KOPT-K1 (cell line): Measurements from ENCODE around the gene SEMA3D.

Experiments
- H3K27ac ChIP-seq: fragments of 200-600 bp; sonication (generic); 2 replicates; pipeline ENCODE4 v1.5.1; 2016; ENCODE audit warnings: antibody characterized with exemption, mild to moderate bottlenecking, low read depth, low read length; ENCODE audit not compliant: poor library complexity, severe bottlenecking
- H3K36me3 ChIP-seq: fragments of 200-600 bp; sonication (generic); 2 replicates; pipeline ENCODE4 v1.5.1; 2017; ENCODE audit warnings: antibody characterized with exemption, mild to moderate bottlenecking, low read length, moderate library complexity; ENCODE audit not compliant: insufficient read depth
- H3K9me3 ChIP-seq: fragments of 200-600 bp; sonication (generic); 2 replicates; pipeline ENCODE4 v1.5.1; 2017; ENCODE audit warnings: antibody characterized with exemption, low read length, mild to moderate bottlenecking; ENCODE audit not compliant: insufficient read depth, poor library complexity, severe bottlenecking

Gene SEMA3D

GRCh38 chr7:85090919-85091564 is 95.8 kb downstream of the SEMA3D start:
- Histone ChIP-seq H3K27ac (no peak overlapping the region), H3K9me3 (no peaks in the 10 kb centered on the region), H3K36me3 (no peaks in the 10 kb centered on the region)

GRCh38 chr7:85090143-85090542 is 96.7 kb downstream of the SEMA3D start:
- Histone ChIP-seq H3K36me3 (no peaks in the 10 kb centered on the region), H3K27ac (no peak overlapping the region), H3K9me3 (no peaks in the 10 kb centered on the region)

- no peak overlapping the region for H3K27ac ChIP-seq
- no peaks in the 10 kb centered on the region for H3K9me3 ChIP-seq
- H3K36me3 ChIP-seq: no peaks in the 10 kb centered on the region
Measured at GRCh38 chr7:85081846-85082245, 105.0 kb downstream of the SEMA3D start.

GRCh38 chr7:85081392-85081791 is 105.5 kb downstream of the SEMA3D start:
- no peaks in the 10 kb centered on the region for H3K9me3 ChIP-seq
- H3K36me3 ChIP-seq: no peaks in the 10 kb centered on the region
- no peak overlapping the region for H3K27ac ChIP-seq

GRCh38 chr7:85079434-85079833 is 107.4 kb downstream of the SEMA3D start:
- H3K27ac ChIP-seq: no peak overlapping the region
- H3K9me3 ChIP-seq: no peaks in the 10 kb centered on the region
- H3K36me3 ChIP-seq: no peaks in the 10 kb centered on the region

- H3K36me3 ChIP-seq: no peaks in the 10 kb centered on the region
- no peaks in the 10 kb centered on the region for H3K9me3 ChIP-seq
- H3K27ac ChIP-seq: no peak overlapping the region
Measured at GRCh38 chr7:85078181-85078580, 108.7 kb downstream of the SEMA3D start.

GRCh38 chr7:85075864-85076263 is 111.0 kb downstream of the SEMA3D start:
- H3K36me3 ChIP-seq: no peaks in the 10 kb centered on the region
- no peak overlapping the region for H3K27ac ChIP-seq
- H3K9me3 ChIP-seq: no peaks in the 10 kb centered on the region

GRCh38 chr7:85074992-85075391 is 111.9 kb downstream of the SEMA3D start:
- no peaks in the 10 kb centered on the region for H3K36me3 ChIP-seq

GRCh38 chr7:85074016-85074415 is 112.8 kb downstream of the SEMA3D start:
- Histone ChIP-seq H3K27ac (no peak overlapping the region), H3K9me3 (no peaks in the 10 kb centered on the region), H3K36me3 (no peaks in the 10 kb centered on the region)

More at GRCh38 chr7:85074992-85075391, 111.9 kb downstream of the SEMA3D start:
- Histone ChIP-seq H3K27ac (no peak overlapping the region), H3K9me3 (no peaks in the 10 kb centered on the region)

- H3K9me3 ChIP-seq: no peaks in the 10 kb centered on the region
- H3K36me3 ChIP-seq: no peaks in the 10 kb centered on the region
- H3K27ac ChIP-seq: no peak overlapping the region
Measured at GRCh38 chr7:85070967-85071628, 115.8 kb downstream of the SEMA3D start.

GRCh38 chr7:85068799-85069198 is 118.1 kb downstream of the SEMA3D start:
- Histone ChIP-seq H3K36me3 (no peaks in the 10 kb centered on the region), H3K27ac (no peak overlapping the region), H3K9me3 (no peaks in the 10 kb centered on the region)

GRCh38 chr7:85067371-85067770 is 119.5 kb downstream of the SEMA3D start:
- no peaks in the 10 kb centered on the region for H3K36me3 ChIP-seq
- no peak overlapping the region for H3K27ac ChIP-seq
- H3K9me3 ChIP-seq: no peaks in the 10 kb centered on the region

- Histone ChIP-seq H3K9me3 (no peaks in the 10 kb centered on the region), H3K36me3 (no peaks in the 10 kb centered on the region), H3K27ac (no peak overlapping the region)
Measured at GRCh38 chr7:85065888-85066485, 120.9 kb downstream of the SEMA3D start.

- Histone ChIP-seq H3K27ac (no peak overlapping the region), H3K36me3 (no peaks in the 10 kb centered on the region), H3K9me3 (no peaks in the 10 kb centered on the region)
Measured at GRCh38 chr7:85065306-85065705, 121.5 kb downstream of the SEMA3D start.

- Histone ChIP-seq H3K36me3 (no peaks in the 10 kb centered on the region), H3K27ac (no peak overlapping the region), H3K9me3 (no peaks in the 10 kb centered on the region)
Measured at GRCh38 chr7:85062651-85063050, 124.2 kb downstream of the SEMA3D start.

- Histone ChIP-seq H3K9me3 (no peaks in the 10 kb centered on the region), H3K27ac (no peak overlapping the region), H3K36me3 (no peaks in the 10 kb centered on the region)
Measured at GRCh38 chr7:85061456-85061855, 125.4 kb downstream of the SEMA3D start.
